GM19395 (cell line): ENCODE measurements around the gene RAD51B.

ENCODE experiments used
- ATAC-seq: cut with Tn5 transposase; IDR thresholded peaks from one replicate; pipeline ENCODE4 v1.9.1; 2021; ENCODE audit warnings: mild to moderate bottlenecking, moderate library complexity; ENCODE audit not compliant: unreplicated experiment

The RAD51B gene

GRCh38 chr14:68312884-68313610, 493.5 kb downstream of the RAD51B start:
- peak; percentile 92 for ATAC-seq

DNA sequence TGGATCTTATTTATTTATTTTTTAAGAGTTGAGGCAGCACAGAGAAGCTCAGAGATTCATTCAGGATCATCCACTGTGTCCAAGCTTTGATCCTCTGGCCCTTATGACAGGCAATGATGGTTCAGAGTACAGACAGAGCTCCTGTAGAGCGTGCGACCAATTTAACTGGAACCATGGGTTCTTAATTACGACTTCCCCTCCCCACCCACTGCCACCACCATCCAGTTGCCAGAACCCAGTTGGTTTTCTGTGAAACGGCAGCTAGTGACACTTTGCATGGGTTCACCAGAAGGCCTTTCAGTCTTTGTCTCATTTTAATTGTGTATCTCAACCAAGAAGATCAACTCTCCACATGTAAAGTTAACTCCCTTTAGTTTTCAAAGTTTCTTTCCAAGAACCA, 495.1 kb downstream of the RAD51B start:
- ATAC-seq = no peak

DNA sequence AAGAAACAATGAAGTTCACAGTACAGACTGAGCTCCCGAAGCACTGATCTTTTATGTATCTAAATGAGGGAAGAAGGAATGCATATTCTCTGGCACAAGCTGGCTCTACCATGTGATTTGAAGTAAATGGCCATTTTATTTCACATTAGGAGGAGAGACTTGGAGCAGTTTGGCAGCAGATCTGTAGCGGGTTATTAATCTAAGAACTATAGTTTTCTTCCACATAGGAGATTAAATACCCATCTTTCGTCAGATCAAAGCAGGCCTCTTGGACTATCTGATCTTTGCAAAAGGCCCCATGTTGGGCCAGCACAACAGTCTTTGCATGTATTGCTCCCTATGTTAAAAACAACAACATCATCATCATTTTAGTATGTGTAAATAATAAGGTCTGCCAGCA, 495.5 kb downstream of the RAD51B start:
- ATAC-seq = no peak

- ATAC-seq = no peak
Measured at GRCh38 chr14:68316078-68316868, 496.7 kb downstream of the RAD51B start.

GRCh38 chr14:68317239-68317638, 497.7 kb downstream of the RAD51B start:
- no peak for ATAC-seq

GRCh38 chr14:68318828-68319227, 499.2 kb downstream of the RAD51B start:
- no peak for ATAC-seq

- no peak for ATAC-seq
Measured at GRCh38 chr14:68320495-68320894, 500.9 kb downstream of the RAD51B start.

GRCh38 chr14:68322940-68323620, 503.5 kb downstream of the RAD51B start:
- no peak for ATAC-seq

GRCh38 chr14:68325267-68325807, 505.8 kb downstream of the RAD51B start:
- no peak for ATAC-seq

DNA sequence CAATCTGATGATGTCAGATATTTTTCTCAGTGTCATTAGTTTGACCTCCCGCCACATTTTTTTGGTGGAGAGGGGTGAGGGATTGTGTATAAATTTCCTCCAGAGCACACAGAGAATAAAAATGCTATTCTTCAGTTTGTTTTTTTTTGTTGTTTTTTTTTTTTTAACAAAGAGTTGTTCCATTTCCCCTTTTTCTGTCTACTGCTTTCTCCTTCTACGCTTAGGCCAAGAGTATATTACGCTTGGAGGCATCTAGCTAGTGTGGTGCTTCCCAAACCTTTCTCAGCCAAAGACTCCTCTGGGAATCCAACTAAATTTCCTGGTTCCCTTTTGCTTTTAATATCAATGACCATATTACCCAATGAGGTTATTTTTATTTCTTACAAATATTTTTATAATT, 507.7 kb downstream of the RAD51B start:
- no peak for ATAC-seq

GRCh38 chr14:68328509-68328908, 508.9 kb downstream of the RAD51B start:
- ATAC-seq = peak; percentile 86

GRCh38 chr14:68331426-68331825, 511.8 kb downstream of the RAD51B start:
- ATAC-seq = no peak

GRCh38 chr14:68331991-68332390, 512.4 kb downstream of the RAD51B start:
- ATAC-seq = no peak

DNA sequence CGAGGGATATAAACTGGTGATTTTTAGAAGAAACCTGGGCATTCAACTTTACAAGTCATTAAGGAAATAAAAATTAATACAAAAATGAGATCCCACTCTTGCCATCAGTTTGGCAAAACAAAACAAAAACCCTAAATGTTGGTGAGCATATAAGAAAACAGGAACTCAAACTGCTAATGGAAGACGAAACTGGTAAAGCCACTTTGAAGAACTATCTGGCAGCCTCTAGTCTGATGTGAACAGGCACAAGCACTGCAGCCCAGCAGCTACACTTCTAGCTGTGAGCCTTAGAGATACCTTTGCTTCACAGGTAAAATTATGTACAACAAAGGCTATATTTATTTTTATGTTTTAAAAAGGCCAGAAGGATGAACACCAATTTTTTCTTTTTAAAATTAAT, 513.7 kb downstream of the RAD51B start:
- no peak for ATAC-seq

DNA sequence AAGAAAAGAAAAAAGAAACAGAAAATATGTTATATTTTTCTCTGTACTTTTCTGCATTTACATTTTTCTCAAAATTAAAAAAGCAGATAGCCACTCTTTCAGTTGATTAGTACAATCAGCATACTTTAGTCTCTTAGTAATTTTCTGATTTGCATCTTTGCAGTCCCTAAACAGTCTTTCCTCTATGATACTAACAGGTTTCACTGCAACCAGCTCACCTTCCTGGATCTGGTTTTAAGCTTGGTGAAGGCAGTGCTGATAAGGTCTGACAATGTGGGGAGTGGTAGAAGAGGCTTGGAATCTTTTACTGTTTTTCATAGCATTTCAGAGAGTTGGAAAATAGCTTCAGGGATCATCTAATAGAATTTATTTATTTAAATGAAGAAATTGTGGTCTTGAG, 515.7 kb downstream of the RAD51B start:
- no peak for ATAC-seq

DNA sequence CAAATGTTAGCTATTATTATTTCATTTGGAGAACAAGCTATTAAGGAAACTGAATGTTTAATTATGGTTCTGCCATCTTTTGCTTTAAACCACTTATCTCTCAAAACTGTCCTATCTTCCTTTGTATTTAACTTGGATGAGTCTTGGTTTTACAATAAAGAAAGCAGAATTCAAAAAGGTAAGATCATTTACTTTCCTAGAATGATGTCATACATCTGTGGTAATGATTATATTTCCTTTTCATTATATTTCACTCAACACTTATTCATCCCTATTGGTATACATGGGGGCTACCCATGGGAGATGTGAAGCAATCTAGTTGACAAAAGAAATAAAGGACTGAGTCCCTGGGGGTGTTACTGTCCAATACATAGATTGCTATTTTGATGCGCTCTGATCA, 516.6 kb downstream of the RAD51B start:
- ATAC-seq = no peak

DNA sequence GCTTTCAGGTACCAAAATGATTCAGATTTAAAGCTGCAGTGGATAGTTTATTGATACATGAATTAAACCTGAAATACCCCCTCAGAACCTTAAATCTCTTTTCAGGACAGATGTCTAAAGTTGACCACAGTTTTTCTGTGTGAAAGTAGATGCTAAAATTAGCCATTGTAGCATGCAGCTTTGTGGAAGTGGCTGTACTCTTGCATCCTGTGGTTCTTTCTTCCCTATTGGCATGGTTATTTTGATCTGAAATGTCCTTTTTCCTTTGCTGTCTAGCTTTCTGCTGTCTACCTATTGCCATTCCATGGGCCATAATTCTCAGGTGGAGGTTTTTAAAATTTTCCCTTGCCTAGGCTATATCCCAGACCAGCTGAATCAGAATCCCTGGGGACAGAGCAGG, 517.7 kb downstream of the RAD51B start:
- ATAC-seq = no peak

GRCh38 chr14:68340262-68340661, 520.7 kb downstream of the RAD51B start:
- ATAC-seq = no peak

DNA sequence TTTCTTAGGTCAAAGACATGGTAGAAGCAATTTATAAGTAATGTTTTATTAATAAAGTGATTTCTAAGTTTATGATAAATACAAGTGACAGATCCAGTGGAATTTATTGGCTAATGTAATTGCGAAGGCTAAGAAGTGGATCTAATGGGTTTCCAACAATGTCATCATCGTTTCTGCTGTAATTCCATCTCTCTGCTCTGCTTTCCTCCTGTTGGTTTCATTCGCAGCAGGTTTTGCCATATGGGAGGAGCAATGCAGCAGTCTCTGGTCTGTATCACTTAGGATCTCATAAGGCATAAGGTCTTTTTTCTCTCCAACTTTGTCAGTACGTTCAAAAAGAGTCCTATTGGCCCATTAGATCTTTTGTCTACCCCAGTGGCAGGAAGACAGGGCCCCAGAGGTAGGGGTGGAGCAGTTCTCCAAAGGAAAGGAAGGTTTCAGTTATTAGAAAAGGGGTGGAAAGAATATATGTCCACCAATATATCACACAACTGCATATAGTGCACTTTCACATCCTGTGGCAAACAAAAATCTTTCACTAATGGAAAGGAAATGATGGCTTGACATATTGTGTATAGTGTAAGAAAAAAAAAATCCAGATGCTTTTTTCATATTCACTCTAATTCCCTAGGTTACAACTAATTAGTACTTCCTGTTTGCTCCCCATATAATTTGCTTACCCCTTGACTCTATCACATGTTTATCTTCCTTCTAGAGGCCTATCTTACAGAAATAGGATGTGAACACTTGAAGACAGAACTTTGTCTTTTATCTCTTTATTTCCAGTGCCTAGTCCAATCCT, 522.0 kb downstream of the RAD51B start:
- peak; percentile 58 for ATAC-seq

GRCh38 chr14:68342216-68342763, 522.7 kb downstream of the RAD51B start:
- ATAC-seq = no peak
